ENCODE results near the gene VARS1. TPM values are rescaled to one million over a fixed set of nuclear protein-coding genes. Genes with fewer than 3 reads are reported as not detected.

Gene VARS1
- polyA plus RNA-seq, 2 of the 4 experiments (the other 2 are of a cell fraction) = 17.7 to 57.2 TPM

GRCh38 chr6:31799781-31800180 lies 4.2 kb upstream of the VARS1 start:
- H3K9me3 ChIP-seq = no peaks in the 10 kb centered on the region
- H3K4me1 ChIP-seq = peaks cover 4% of the 10 kb centered on the region; the same call in 1 of the 3 replicates
- H3K4me3 ChIP-seq = no peak overlapping the region
- WGBS (ENCODE audit: missing lambda C conversion rate) = 93% methylated on average over 12 of the region's 12 CpGs
- FAIRE-seq (no peak), DNase-seq (ENCODE audit: low read depth in 1 of 2, low spot score in 1 of 2) (no peak), ATAC-seq (no peak)
- H3K27ac ChIP-seq = no peak overlapping the region
- TF ChIP-seq MYC (IDR thresholded peaks at IDR 0.05; ENCODE audit: borderline replicate concordance, low read length) (no peak), RCOR1 (IDR thresholded peaks at IDR 0.05; ENCODE audit: low read depth, low read length) (no peak), CTCF (IDR thresholded peaks at IDR 0.05) (no peak), HES2 (IDR thresholded peaks at IDR 0.05) (no peak), ESRRA (IDR thresholded peaks at IDR 0.05; ENCODE audit: borderline replicate concordance, low read length) (no peak), NPAS2 (CRISPR knock-in tag; IDR thresholded peaks at IDR 0.05; ENCODE audit: borderline replicate concordance) (no peak), CBX8 (IDR thresholded peaks at IDR 0.05) (no peak), CHD4 (IDR thresholded peaks at IDR 0.05; ENCODE audit: borderline replicate concordance) (no peak), ELK1 (IDR thresholded peaks at IDR 0.05; ENCODE audit: low read depth, low read length) (no peak), HOXB13 (CRISPR knock-in tag; IDR thresholded peaks at IDR 0.05; ENCODE audit: low read depth) (no peak), MAX (IDR thresholded peaks at IDR 0.05) (no peak), BHLHE40 (IDR thresholded peaks at IDR 0.05; ENCODE audit: low read depth, low read length) (no peak)
- ChIA-PET CTCF (interaction anchor here (1.5 to 2.7 kb wide), 2 partner anchors 30 to 70 kb away, joined by 5 to 12 read pairs; partner anchors contain the start of gene DDAH2), POLR2A (interaction anchor here (1.0 to 1.4 kb wide), 2 partner anchors 15 to 28 kb away, joined by 8 read pairs; partner anchors contain the start of genes HSPA1A, HSPA1B and HSPA1L)
- no peak overlapping the region for H3K4me2 ChIP-seq

GRCh38 chr6:31797588-31797987 lies 2.0 kb upstream of the VARS1 start:
- WGBS (ENCODE audit: missing lambda C conversion rate) = 91% methylated on average over 5 of the region's 5 CpGs
- no peak overlapping the region for H3K4me2 ChIP-seq
- TF ChIP-seq CEBPB (IDR thresholded peaks at IDR 0.05) = no peak
- TF ChIP-seq ESRRA (IDR thresholded peaks at IDR 0.05; ENCODE audit: borderline replicate concordance, low read length) = no peak
- no peak for TF ChIP-seq POLR2AphosphoS2 (conservative IDR thresholded peaks at IDR 0.05; ENCODE audit: low read length)
- no peak for TF ChIP-seq E2F6 (IDR thresholded peaks at IDR 0.05; ENCODE audit: borderline replicate concordance, low read depth)
- no peak for TF ChIP-seq JUN (IDR thresholded peaks at IDR 0.05)
- TF ChIP-seq USF2 (IDR thresholded peaks at IDR 0.05) = no peak
- TF ChIP-seq HMGXB4 (CRISPR knock-in tag; IDR thresholded peaks at IDR 0.05; ENCODE audit: borderline replicate concordance) = no peak
- TF ChIP-seq MYC (IDR thresholded peaks at IDR 0.05; ENCODE audit: borderline replicate concordance, low read length) = no peak
- no peak for TF ChIP-seq SREBF2 (IDR thresholded peaks at IDR 0.05)
- TF ChIP-seq HDAC2 (IDR thresholded peaks at IDR 0.05) = no peak
- TF ChIP-seq CHD2 (IDR thresholded peaks at IDR 0.05; ENCODE audit: low read length, partially characterized antibody) = no peak
- TF ChIP-seq HOXA7 (CRISPR knock-in tag; IDR thresholded peaks at IDR 0.05) = no peak
- no peak for TF ChIP-seq EP300 (IDR thresholded peaks at IDR 0.05)
- TF ChIP-seq ZFP36 (IDR thresholded peaks at IDR 0.05; ENCODE audit: borderline replicate concordance, partially characterized antibody) = no peak
- no peak for TF ChIP-seq TFCP2L1 (CRISPR knock-in tag; IDR thresholded peaks at IDR 0.05)
- no peak for TF ChIP-seq ELK1 (IDR thresholded peaks at IDR 0.05; ENCODE audit: low read depth, low read length)
- TF ChIP-seq ZSCAN20 (CRISPR knock-in tag; IDR thresholded peaks at IDR 0.05) = no peak
- no peak for TF ChIP-seq EHMT2 (IDR thresholded peaks at IDR 0.05; ENCODE audit: low read depth)
- TF ChIP-seq HEYL (CRISPR knock-in tag; IDR thresholded peaks at IDR 0.05) = no peak
- H3K4me1 ChIP-seq = peaks cover 20% of the 10 kb centered on the region; the same call in 2 of the 3 replicates
- ATAC-seq = no peak
- POLR2A ChIA-PET = interaction anchor here (2.6 kb wide), 1 partner anchor 9 kb away, joined by 18 read pairs; the partner anchor contains the start of gene LSM2
- no peak overlapping the region for H3K4me3 ChIP-seq
- no peak overlapping the region for H3K27ac ChIP-seq
- no peak for DNase-seq (ENCODE audit: low read depth in 1 of 2, low spot score in 1 of 2)
- no peak for FAIRE-seq
- H3K9me3 ChIP-seq = no peaks in the 10 kb centered on the region
- CTCF ChIA-PET = interaction anchor here (3.3 to 3.8 kb wide), 2 partner anchors 8 to 33 kb away, joined by 19 to 27 read pairs; partner anchors contain the start of gene LSM2

Measured in A549 (cell line).